ENCODE results near the gene CENPO. TPM values are rescaled to one million over a fixed set of nuclear protein-coding genes. Genes with fewer than 3 reads are reported as not detected.
A peak's percentile ranks its signal among the peaks of the same experiment; 100 is the strongest.

The CENPO gene
- total RNA-seq, 1 donor from 2014 or later = 17.5 TPM

- Histone ChIP-seq H3K9me3 (ENCODE audit: insufficient read depth, low read depth, low read length) (no peaks in the 10 kb centered on the region), H3K4me3 (ENCODE audit: insufficient read depth, low read depth, low read length) (no peak overlapping the region), H3K4me1 (ENCODE audit: insufficient read depth, low read length) (peaks cover 18% of the 10 kb centered on the region), H3K36me3 (ENCODE audit: insufficient read depth, low read length) (peaks cover 35% of the 10 kb centered on the region), H3K27me3 (ENCODE audit: insufficient read depth, low read length) (no peaks in the 10 kb centered on the region), H3K79me2 (ENCODE audit: insufficient read depth, low read length) (peaks cover 18% of the 10 kb centered on the region), H3K27ac (ENCODE audit: low read depth, low read length) (peak overlapping the region; percentile 5), H4K20me1 (ENCODE audit: insufficient read depth, low read length) (no peaks in the 10 kb centered on the region), H3K4me2 (ENCODE audit: low read length) (no peak overlapping the region), H2AFZ (ENCODE audit: low read depth, low read length) (no peak overlapping the region), H3K9ac (ENCODE audit: low read length) (no peak overlapping the region)
- no peaks in the 10 kb centered on the region for H3K27me3 Mint-ChIP-seq (ENCODE audit: low read depth, unreplicated experiment)
- FAIRE-seq = no peak
- DNase-seq (ENCODE audit: low read depth) = no peak
- no peaks in the 10 kb centered on the region for H3K9me3 Mint-ChIP-seq (ENCODE audit: unreplicated experiment)
- H3K4me1 Mint-ChIP-seq (ENCODE audit: low read depth, unreplicated experiment) = peaks cover 14% of the 10 kb centered on the region
- H3K36me3 Mint-ChIP-seq (ENCODE audit: low read depth, unreplicated experiment) = peaks cover 13% of the 10 kb centered on the region
- TF ChIP-seq CTCF (IDR thresholded peaks at IDR 0.05; ENCODE audit: insufficient read depth, low read depth, low read length) = no peak
- no peak for TF ChIP-seq EZH2 (IDR thresholded peaks at IDR 0.05; ENCODE audit: insufficient read depth, low read length)
- H3K27ac Mint-ChIP-seq (ENCODE audit: unreplicated experiment) = no peak overlapping the region
- H3K4me3 Mint-ChIP-seq (ENCODE audit: unreplicated experiment) = no peak overlapping the region
These were observed 26.4 kb downstream of the CENPO start for GRCh38 chr2:24819442-24820174.

- Histone ChIP-seq H3K27me3 (ENCODE audit: insufficient read depth, low read length) (no peaks in the 10 kb centered on the region), H3K4me3 (ENCODE audit: insufficient read depth, low read depth, low read length) (no peak overlapping the region), H3K4me2 (ENCODE audit: low read length) (no peak overlapping the region), H3K79me2 (ENCODE audit: insufficient read depth, low read length) (peaks cover 15% of the 10 kb centered on the region), H3K4me1 (ENCODE audit: insufficient read depth, low read length) (peaks cover 18% of the 10 kb centered on the region), H3K36me3 (ENCODE audit: insufficient read depth, low read length) (peaks cover 34% of the 10 kb centered on the region), H4K20me1 (ENCODE audit: insufficient read depth, low read length) (no peaks in the 10 kb centered on the region), H3K9ac (ENCODE audit: low read length) (no peak overlapping the region), H2AFZ (ENCODE audit: low read depth, low read length) (no peak overlapping the region), H3K9me3 (ENCODE audit: insufficient read depth, low read depth, low read length) (no peaks in the 10 kb centered on the region), H3K27ac (ENCODE audit: low read depth, low read length) (no peak overlapping the region)
- Mint-ChIP-seq H3K9me3 (ENCODE audit: unreplicated experiment) (no peaks in the 10 kb centered on the region), H3K36me3 (ENCODE audit: low read depth, unreplicated experiment) (peaks cover 13% of the 10 kb centered on the region), H3K27me3 (ENCODE audit: low read depth, unreplicated experiment) (no peaks in the 10 kb centered on the region), H3K4me3 (ENCODE audit: unreplicated experiment) (no peak overlapping the region), H3K27ac (ENCODE audit: unreplicated experiment) (no peak overlapping the region), H3K4me1 (ENCODE audit: low read depth, unreplicated experiment) (peaks cover 14% of the 10 kb centered on the region)
- DNase-seq (ENCODE audit: low read depth) (no peak), FAIRE-seq (no peak)
- TF ChIP-seq CTCF (IDR thresholded peaks at IDR 0.05; ENCODE audit: insufficient read depth, low read depth, low read length) (no peak), EZH2 (IDR thresholded peaks at IDR 0.05; ENCODE audit: insufficient read depth, low read length) (no peak)
These were observed 26.9 kb downstream of the CENPO start for GRCh38 chr2:24820175-24820513.
